Esophagus muscularis mucosa (tissue), 4 donors: ENCODE measurements around the gene IRX2. TPM values are rescaled to one million over a fixed set of nuclear protein-coding genes. Genes with fewer than 3 reads are reported as not detected.

ENCODE experiments used
- DNase-seq: peaks from one replicate; pipeline ENCODE4 v3.0.0-alpha.2; 2017; ENCODE audit errors: extremely low spot score
- H3K27ac ChIP-seq, 4 donors: fragments of 200-600 bp; sonication (generic); replicated peaks in 1 of 4; 1 replicate in 3 of 4; 2 replicates in 1 of 4; pipeline ENCODE4 v1.5.1; 2016 to 2019; ENCODE audit warnings: mild to moderate bottlenecking in 1 of 4
- H3K27me3 ChIP-seq, 4 donors: fragments of 200-600 bp; sonication (generic); one replicate each; pipeline versions ENCODE4 v1.5.1 to v1.6.0; 2016 to 2019
- H3K36me3 ChIP-seq, 4 donors: fragments of 200-600 bp; sonication (generic); one replicate each; pipeline ENCODE4 v1.5.1; 2016 to 2019
- H3K4me1 ChIP-seq, 4 donors: fragments of 200-600 bp; sonication (generic); one replicate each; pipeline ENCODE4 v1.5.1; 2016 to 2019
- H3K4me3 ChIP-seq, 4 donors: fragments of 200-600 bp; sonication (generic); 1 replicate in 2 of 4; 2 replicates in 2 of 4; pipeline ENCODE4 v1.5.1; 2016 to 2019; ENCODE audit warnings: mild to moderate bottlenecking in 4 of 4, moderate library complexity in 1 of 4
- H3K9me3 ChIP-seq, 4 donors: fragments of 200-600 bp; sonication (generic); 1 replicate in 3 of 4; 2 replicates in 1 of 4; pipeline ENCODE4 v1.5.1; 2016 to 2019
- EP300 ChIP-seq: sonication (generic); formaldehyde crosslinking; IDR thresholded peaks from one replicate; pipeline ENCODE4 v1.6.1; 2017; ENCODE audit warnings: antibody characterized with exemption
- POLR2A ChIP-seq: fragments of 450-650 bp; IDR thresholded peaks from one replicate; pipeline ENCODE4 v1.6.1; 2017; ENCODE audit warnings: antibody characterized with exemption, moderate library complexity, mild to moderate bottlenecking, low read depth
- POLR2AphosphoS5 ChIP-seq, 2 donors: sonication (generic); formaldehyde crosslinking; IDR thresholded peaks; one replicate each; pipeline ENCODE4 v1.6.1; 2017; ENCODE audit warnings: antibody characterized with exemption in 2 of 2
- WGBS: methylation state at CpG from one replicate; pipeline ENCODE4 v1.1.5; 2018; 5-methylcytosine and 5-hydroxymethylcytosine counted together
- intact Hi-C: fragments of 100-400 bp; cut with DNase I; formaldehyde crosslinking; loops from one replicate; pipeline ENCODE4 v1.15.1; 2023
- total RNA-seq, 4 donors: library from RNA; depleted of rRNA; stranded (reverse); fragments of >200 nt; gene quantifications; one replicate each; pipeline versions ENCODE4 v1.1.0 to v1.2.1, GENCODE V29; 2016
- TF ChIP-seq, protein P1 (sequence below), 3 experiments: fragments of 200-600 bp in 2 of 3; fragments of 450-650 bp in 1 of 3; sonication (generic) in 2 of 3; IDR thresholded peaks; one replicate each; pipeline ENCODE4 v1.5.1; 2017 to 2019; ENCODE audit warnings: antibody characterized with exemption in 3 of 3, mild to moderate bottlenecking in 2 of 3, moderate library complexity in 1 of 3

Gene IRX2
- total RNA-seq, 4 donors from 2014 or later, result 0.17 to 0.26 TPM; not detected in 2

DNA sequence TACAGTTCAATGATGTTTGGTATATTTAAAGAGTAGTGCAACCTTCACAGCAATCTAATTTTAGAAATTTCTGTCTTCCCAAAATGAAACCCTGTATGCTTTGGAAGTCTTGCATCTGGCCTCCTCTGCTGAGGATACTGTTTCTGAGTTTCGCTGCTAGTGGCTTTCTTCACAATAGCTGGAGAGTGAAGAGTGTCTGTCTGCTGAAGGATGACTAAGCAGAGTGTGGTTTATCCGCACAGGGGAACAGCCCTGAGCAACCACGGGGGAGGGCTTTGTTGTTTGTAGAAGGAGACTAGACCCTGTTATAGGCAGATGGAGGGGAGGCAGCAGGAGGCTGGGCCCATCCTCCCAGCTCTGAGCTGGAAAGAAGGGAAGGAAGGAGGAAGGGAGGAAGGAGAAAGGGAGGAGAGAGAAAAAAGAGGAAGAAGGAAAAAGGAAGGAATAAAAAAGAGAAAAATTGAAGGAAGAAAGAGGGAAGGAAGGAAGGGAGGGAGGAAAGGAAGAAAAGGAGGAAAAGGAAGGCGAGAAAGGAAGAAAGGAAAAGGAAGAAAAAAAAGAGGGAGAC lies 10.5 kb upstream of the IRX2 start:
- WGBS, result 35% methylated on average over 4 of the region's 4 CpGs
- H3K9me3 ChIP-seq, result no peaks in the 10 kb centered on the region
- no peak for DNase-seq
- intact Hi-C loops, result no loop called here
- no peak overlapping the region for H3K4me3 ChIP-seq
- peaks cover 2 to 3% (median 3%) of the 10 kb centered on the region in 4 donors for H3K4me1 ChIP-seq
- no peaks in the 10 kb centered on the region for H3K36me3 ChIP-seq
- H3K27ac ChIP-seq, result no peak overlapping the region
- TF ChIP-seq POLR2A (no peak), EP300 (no peak), POLR2AphosphoS5 (IDR thresholded peaks at IDR 0.05) (no peak)
- TF ChIP-seq, protein P1, sequence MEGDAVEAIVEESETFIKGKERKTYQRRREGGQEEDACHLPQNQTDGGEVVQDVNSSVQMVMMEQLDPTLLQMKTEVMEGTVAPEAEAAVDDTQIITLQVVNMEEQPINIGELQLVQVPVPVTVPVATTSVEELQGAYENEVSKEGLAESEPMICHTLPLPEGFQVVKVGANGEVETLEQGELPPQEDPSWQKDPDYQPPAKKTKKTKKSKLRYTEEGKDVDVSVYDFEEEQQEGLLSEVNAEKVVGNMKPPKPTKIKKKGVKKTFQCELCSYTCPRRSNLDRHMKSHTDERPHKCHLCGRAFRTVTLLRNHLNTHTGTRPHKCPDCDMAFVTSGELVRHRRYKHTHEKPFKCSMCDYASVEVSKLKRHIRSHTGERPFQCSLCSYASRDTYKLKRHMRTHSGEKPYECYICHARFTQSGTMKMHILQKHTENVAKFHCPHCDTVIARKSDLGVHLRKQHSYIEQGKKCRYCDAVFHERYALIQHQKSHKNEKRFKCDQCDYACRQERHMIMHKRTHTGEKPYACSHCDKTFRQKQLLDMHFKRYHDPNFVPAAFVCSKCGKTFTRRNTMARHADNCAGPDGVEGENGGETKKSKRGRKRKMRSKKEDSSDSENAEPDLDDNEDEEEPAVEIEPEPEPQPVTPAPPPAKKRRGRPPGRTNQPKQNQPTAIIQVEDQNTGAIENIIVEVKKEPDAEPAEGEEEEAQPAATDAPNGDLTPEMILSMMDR (IDR thresholded peaks at IDR 0.05), result no peak
- H3K27me3 ChIP-seq, result peaks cover 0 to 76% (median 13%) of the 10 kb centered on the region in 4 donors

DNA sequence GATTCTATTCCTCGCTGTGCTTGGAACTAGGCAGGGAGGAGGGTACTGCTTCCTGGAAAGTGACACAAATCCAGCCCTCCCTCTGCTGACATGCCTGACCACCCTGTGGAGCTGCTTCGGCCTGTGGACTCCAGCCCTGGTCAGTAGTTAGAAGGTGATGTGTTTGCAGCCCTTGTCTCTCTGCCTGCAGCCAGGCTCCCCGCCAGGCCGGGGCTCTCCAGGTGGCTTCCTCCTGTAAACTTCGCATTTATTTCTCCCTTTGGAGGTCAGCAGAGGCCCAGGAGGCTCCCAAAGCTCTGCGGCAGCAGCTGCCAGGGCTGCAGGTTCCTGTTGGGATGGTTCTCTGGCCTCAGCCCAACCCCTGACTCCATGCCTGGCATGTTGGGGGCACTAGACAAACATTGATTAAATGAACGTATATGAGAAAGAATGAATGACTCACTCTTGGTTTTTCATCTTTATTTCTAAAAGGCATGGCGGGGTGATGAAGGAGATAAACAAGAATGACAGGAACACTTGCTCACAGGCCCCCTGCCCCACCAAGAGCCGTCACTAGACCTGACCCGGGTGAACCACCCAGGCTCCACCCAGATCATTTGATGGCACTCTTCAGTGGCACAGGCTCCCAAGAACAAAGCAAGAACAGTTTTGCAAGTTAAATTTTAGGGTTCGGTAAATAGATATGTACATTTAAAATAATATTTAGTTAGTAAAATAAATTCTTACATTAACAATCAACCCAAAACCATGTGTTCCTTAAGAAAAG lies 8.4 kb upstream of the IRX2 start:
- Histone ChIP-seq H3K27me3 (peaks cover 0 to 94% (median 34%) of the 10 kb centered on the region in 4 donors), H3K9me3 (no peaks in the 10 kb centered on the region), H3K27ac (no peak overlapping the region), H3K4me3 (no peak overlapping the region), H3K4me1 (peaks cover 21 to 24% (median 24%) of the 10 kb centered on the region in 4 donors), H3K36me3 (no peaks in the 10 kb centered on the region)
- WGBS, result 78% methylated on average over 10 of the region's 11 CpGs
- no peak for TF ChIP-seq EP300
- no peak for TF ChIP-seq POLR2A
- TF ChIP-seq POLR2AphosphoS5 (IDR thresholded peaks at IDR 0.05), result no peak
- TF ChIP-seq, protein P1 (IDR thresholded peaks at IDR 0.05), result no peak
- intact Hi-C loops, result no loop called here
- DNase-seq, result peak; percentile 68

DNA sequence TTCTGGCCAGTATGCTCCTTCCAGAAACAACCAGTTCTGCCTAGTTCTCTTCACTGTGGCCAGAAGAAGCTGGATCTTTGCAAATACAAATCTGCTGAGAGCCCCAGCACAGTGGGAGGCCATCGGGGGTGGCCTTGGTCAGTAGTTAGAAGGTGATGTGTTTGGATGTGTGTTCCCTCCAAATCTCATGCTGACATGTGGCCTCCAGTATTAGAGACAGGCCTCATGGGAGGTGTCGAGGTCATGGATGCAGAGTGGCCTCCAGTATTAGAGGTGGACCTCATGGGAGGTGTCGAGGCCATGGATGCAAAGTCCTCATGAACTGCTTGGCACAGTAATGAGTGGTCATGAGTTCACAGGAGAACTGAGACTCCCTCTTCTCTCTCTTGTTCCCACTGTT lies 7.6 kb upstream of the IRX2 start:
- peak; percentile 86 for DNase-seq
- intact Hi-C loops, result no loop called here
- peaks cover 0 to 95% (median 41%) of the 10 kb centered on the region in 4 donors for H3K27me3 ChIP-seq

DNA sequence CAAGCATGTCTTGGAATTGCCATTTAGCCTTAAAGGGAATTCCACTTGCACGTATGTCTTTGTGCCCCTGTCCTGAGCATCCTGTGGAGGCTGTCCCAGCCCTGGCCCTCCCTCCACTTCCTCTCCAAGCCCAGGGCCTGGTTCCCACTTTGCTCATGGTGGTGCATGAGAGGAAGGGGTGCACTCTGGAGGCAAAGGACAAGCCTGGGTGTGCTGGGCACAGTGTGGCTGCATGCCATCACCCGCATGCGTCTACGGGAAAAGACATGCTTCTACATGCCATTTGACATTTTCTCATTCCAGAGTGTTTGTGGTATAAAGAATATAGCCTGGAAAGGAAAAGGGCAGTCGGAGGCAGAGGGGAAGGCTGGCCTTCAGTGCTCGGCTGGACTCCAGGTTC lies 7.2 kb upstream of the IRX2 start:
- DNase-seq, result peak; percentile 78
- no peak for TF ChIP-seq POLR2AphosphoS5 (IDR thresholded peaks at IDR 0.05)
- no peak for TF ChIP-seq EP300
- no peak for TF ChIP-seq POLR2A
- TF ChIP-seq, protein P1 (IDR thresholded peaks at IDR 0.05), result no peak
- intact Hi-C loops, result no loop called here

More for the DNA sequence above, 7.6 kb upstream of the IRX2 start:
- Histone ChIP-seq H3K36me3 (no peaks in the 10 kb centered on the region), H3K27ac (no peak overlapping the region), H3K9me3 (no peaks in the 10 kb centered on the region), H3K4me1 (peaks cover 22 to 30% (median 29%) of the 10 kb centered on the region in 4 donors), H3K4me3 (no peak overlapping the region)
- TF ChIP-seq POLR2A, result no peak
- TF ChIP-seq POLR2AphosphoS5 (IDR thresholded peaks at IDR 0.05), result no peak
- TF ChIP-seq EP300, result no peak
- TF ChIP-seq, protein P1 (IDR thresholded peaks at IDR 0.05), result no peak
- WGBS, result 95% methylated on average over 3 of the region's 3 CpGs

More for the DNA sequence above, 7.2 kb upstream of the IRX2 start:
- Histone ChIP-seq H3K9me3 (no peaks in the 10 kb centered on the region), H3K4me1 (peaks cover 22 to 35% (median 29%) of the 10 kb centered on the region in 4 donors), H3K27me3 (peaks cover 0 to 97% (median 45%) of the 10 kb centered on the region in 4 donors), H3K4me3 (no peak overlapping the region), H3K27ac (no peak overlapping the region), H3K36me3 (no peaks in the 10 kb centered on the region)
- WGBS, result 73% methylated on average over 6 of the region's 6 CpGs
